ENCODE results near the gene ERBB4.

Gene ERBB4

DNA sequence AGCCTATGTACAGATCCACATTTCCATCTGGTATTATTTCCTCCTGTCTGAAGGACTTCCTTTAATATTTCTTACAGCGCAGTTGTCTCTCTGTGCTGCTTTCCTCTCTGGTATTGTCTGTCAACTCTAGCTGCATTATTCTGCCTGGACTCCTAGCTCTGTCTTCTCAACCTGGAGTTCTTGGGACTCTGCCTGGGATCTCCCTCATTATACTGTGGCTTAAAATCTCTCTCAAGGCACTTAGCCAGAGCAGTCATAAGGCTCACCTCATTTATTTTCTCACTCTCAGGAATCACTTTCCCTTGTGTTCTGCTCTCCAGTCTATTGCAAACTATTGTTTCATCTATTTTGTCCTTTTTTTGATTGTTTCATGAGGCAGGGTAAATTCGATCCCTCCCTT, 850.4 kb downstream of the ERBB4 start:
- TF ChIP-seq, protein P1, sequence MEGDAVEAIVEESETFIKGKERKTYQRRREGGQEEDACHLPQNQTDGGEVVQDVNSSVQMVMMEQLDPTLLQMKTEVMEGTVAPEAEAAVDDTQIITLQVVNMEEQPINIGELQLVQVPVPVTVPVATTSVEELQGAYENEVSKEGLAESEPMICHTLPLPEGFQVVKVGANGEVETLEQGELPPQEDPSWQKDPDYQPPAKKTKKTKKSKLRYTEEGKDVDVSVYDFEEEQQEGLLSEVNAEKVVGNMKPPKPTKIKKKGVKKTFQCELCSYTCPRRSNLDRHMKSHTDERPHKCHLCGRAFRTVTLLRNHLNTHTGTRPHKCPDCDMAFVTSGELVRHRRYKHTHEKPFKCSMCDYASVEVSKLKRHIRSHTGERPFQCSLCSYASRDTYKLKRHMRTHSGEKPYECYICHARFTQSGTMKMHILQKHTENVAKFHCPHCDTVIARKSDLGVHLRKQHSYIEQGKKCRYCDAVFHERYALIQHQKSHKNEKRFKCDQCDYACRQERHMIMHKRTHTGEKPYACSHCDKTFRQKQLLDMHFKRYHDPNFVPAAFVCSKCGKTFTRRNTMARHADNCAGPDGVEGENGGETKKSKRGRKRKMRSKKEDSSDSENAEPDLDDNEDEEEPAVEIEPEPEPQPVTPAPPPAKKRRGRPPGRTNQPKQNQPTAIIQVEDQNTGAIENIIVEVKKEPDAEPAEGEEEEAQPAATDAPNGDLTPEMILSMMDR (conservative IDR thresholded peaks at IDR 0.05), result no peak

DNA sequence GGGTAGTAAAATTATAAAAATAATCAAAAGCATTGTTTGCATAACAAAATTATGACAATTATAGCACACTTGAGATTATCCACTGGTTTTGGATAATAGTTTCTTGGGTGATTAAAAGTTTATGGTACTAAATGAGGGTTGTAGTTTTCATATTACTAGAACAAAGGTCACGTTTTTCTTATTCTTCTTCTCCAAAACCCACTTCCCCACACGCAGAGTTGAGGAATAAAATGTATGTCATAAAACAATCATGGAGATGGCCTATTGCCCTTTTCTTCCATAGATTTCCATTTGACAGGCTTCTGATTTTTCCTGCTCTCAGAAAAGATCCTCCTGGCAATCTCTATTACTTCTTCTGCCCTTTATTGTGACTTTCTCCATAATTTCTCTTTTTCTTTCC, 863.9 kb downstream of the ERBB4 start:
- TF ChIP-seq, protein P1 (conservative IDR thresholded peaks at IDR 0.05), result no peak
- H3K27ac ChIP-seq, result no peak overlapping the region

More for the DNA sequence above, 850.4 kb downstream of the ERBB4 start:
- H3K27ac ChIP-seq, result no peak overlapping the region

DNA sequence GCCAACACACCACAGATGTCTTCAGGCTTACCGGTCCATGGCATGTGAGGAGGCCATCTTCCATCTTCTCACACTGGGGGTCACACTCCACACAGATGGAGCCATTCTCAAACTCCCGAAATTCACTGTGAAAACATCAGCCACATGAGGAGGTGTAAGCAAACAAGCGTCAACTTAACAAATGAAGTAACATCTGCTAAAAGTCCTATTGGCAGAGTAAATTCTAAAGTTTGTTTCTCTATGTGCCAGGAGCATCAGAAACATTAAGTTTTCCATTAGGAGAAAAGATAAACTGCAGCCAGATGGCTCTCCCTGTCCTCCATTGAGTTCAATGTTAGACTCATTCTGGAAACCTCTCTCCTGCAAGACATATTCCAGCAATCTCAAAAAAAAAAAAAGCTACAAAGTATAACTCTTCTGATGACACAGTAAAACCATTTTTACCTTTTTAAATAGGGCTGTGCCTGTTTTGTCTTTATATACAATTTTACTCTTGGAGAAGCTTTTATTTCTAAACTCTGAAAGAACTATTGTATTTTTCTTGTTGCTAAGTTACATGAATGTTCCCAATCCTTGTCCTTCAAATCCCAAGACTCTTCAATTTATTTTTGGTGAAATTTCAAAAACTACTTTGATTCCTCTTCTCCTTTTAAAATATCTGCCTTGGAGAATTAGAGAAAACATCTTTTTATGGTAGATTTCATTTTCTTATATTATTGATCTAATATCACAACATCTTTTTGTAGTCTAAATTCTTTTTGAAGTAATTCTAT, 865.3 kb downstream of the ERBB4 start:
- TF ChIP-seq, protein P1 (conservative IDR thresholded peaks at IDR 0.05), result no peak
- H3K27ac ChIP-seq, result no peak overlapping the region

DNA sequence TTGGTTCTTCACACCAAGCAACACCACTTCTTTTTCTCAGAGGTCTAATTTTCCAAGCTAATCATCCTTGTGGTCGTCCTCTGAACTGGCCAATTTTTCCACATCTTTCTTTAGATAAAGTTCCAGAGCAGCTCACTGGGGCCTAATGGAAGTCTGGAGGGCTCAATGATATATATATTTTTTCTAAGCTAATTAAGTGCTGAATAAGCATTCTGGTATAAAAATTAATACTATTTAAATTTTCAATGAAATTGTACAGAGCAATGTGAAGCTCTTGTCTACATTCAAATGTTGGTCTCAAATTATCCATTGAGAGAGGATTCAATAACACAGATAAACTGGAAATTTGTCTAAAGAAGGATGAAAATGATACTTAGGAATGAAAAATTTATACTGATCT, 866.6 kb downstream of the ERBB4 start:
- TF ChIP-seq, protein P1 (conservative IDR thresholded peaks at IDR 0.05), result no peak
- no peak overlapping the region for H3K27ac ChIP-seq

DNA sequence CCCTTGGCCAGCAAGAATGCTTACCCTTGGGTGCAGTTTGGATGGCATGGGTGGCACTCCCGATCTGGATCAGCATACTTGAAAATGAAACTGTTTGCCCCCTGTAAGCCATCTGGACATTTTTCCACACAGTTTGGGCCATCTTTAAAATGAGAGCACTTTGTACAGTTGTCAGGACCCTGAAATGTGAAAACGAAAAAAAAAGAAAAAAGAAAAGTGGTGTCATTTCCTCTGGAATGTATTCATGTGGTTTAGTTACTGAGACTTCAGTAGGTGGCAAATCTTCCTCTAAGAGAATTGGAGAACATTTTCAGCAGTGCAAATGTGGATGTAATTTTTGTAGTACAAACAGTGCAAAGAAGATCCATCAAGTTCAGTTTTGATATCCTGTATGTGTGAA, 873.3 kb downstream of the ERBB4 start:
- H3K27ac ChIP-seq, result no peak overlapping the region
- TF ChIP-seq, protein P1 (conservative IDR thresholded peaks at IDR 0.05), result no peak

DNA sequence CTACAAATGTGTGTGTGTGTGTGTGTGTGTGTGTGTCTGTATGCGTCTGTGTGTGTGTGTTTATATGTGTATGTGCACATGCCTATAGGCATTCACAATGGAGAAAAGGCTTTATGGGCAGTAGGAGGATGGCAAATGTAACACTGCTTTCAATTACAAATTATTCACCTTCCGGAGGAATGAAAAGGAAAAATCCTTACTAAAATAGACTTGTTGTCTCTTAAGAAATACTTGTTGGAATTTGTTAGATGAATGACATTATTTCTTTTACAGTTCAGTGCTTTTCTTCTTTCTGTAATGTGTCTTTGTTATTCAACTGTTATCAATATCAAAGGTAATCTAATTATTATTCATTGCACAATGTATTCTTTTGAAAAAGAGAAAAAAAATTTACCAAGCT, 874.3 kb downstream of the ERBB4 start:
- no peak overlapping the region for H3K27ac ChIP-seq
- TF ChIP-seq, protein P1 (conservative IDR thresholded peaks at IDR 0.05), result no peak

DNA sequence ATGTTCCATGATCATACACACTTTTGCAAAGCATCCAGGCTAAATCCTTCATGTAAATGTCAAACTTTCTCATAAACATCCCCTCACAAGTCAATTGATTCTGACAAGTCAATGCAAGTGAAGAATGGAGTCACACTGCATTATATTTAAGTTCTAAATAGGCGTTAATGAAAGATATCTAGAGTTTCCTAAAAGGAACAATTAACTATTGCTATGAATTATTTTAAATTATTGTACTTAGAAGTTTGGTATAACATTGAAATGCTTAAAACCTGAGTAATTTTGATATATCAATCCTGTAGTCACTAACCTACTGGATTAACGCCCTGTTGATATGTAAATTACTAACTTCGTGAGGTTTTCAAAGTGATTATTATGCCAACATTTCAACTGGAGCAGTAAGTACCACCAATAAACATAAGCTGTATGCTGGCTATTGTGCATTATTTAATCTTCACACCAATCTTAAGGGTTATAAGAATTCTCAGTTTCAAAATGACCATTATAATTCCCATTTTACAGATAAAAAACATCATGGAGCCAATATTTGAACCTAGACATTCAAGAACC, 884.3 kb downstream of the ERBB4 start:
- TF ChIP-seq, protein P1 (conservative IDR thresholded peaks at IDR 0.05), result no peak

More for the DNA sequence above, 884.3 kb downstream of the ERBB4 start:
- no peak overlapping the region for H3K27ac ChIP-seq

Data from VCaP (cell line).